K562 (cell line): ENCODE measurements around the gene CGB3. TPM values are rescaled to one million over a fixed set of nuclear protein-coding genes. Genes with fewer than 3 reads are reported as not detected.

Source experiments
- ATF2 ChIP-seq: sonication (generic); formaldehyde crosslinking; IDR thresholded peaks from 2 replicates; pipeline ENCODE4 v1.8.1; 2022; ENCODE audit warnings: missing genetic modification reagents
- GATAD2B ChIP-seq: fragments of 450-650 bp; IDR thresholded peaks from 2 replicates; pipeline ENCODE4 v1.6.1; 2017; ENCODE audit warnings: mild to moderate bottlenecking, borderline replicate concordance
- PCBP1 ChIP-seq: fragments of 200-400 bp; formaldehyde crosslinking; IDR thresholded peaks from 2 replicates; pipeline ENCODE4 v1.6.1; 2018; ENCODE audit warnings: mild to moderate bottlenecking, low read depth, low read length; ENCODE audit not compliant: poor library complexity, severe bottlenecking
- POLR2A ChIP-seq: fragments of 450-650 bp; conservative IDR thresholded peaks from 2 replicates; pipeline ENCODE4 v1.6.1; 2016
- PRPF4 ChIP-seq: fragments of 200-400 bp; formaldehyde crosslinking; IDR thresholded peaks from one replicate; pipeline ENCODE4 v1.6.1; 2017; ENCODE audit warnings: low read length, low read depth, mild to moderate bottlenecking; ENCODE audit not compliant: insufficient read depth, poor library complexity, severe bottlenecking
- RBFOX2 ChIP-seq: fragments of 200-400 bp; formaldehyde crosslinking; IDR thresholded peaks from 2 replicates; pipeline ENCODE4 v1.6.1; 2017; ENCODE audit warnings: low read depth, mild to moderate bottlenecking, low read length, moderate library complexity
- RNF219 ChIP-seq: fragments of 250-450 bp; sonication (Bioruptor Pico); IDR thresholded peaks from 2 replicates; pipeline ENCODE4 v1.5.0; 2022; ENCODE audit warnings: mild to moderate bottlenecking
- TRIM24 ChIP-seq, 2 experiments: fragments of 450-650 bp; IDR thresholded peaks; 2 replicates each; pipeline ENCODE4 v1.6.1; 2016
- U2AF1 ChIP-seq: fragments of 200-400 bp; formaldehyde crosslinking; optimal IDR thresholded peaks from 2 replicates; pipeline ENCODE3; 2017; ENCODE audit warnings: mild to moderate bottlenecking, low read depth, low read length, moderate library complexity
- polyA plus RNA-seq, 8 experiments: library from polyadenylated mRNA; depleted of rRNA in 4 of 8; stranded (reverse) in 5 of 8; unstranded in 3 of 8; fragments of >200 nt; fragmentation: Nextera tagmentation in 2 of 8; fragmentation: Illumina TruSeq in 1 of 8; extraction: Ambion mirVana in 2 of 8; extraction: Trizol in 1 of 8; gene quantifications; 2 replicates each; pipeline versions ENCODE4 v1.2.1 to v1.2.3, GENCODE V29; 2011 to 2014; ENCODE audit warnings: inconsistent platforms in 1 of 8, missing spikeins in 1 of 8
- total RNA-seq, 7 experiments: library from RNA; depleted of rRNA in 6 of 7; stranded (reverse); fragments of >200 nt in 6 of 7; fragmentation: Illumina TruSeq in 2 of 7; extraction: Trizol in 2 of 7; gene quantifications; 2 replicates each; pipeline versions ENCODE4 v1.2.1 to v1.2.3, GENCODE V29; 2011 to 2021; ENCODE audit warnings: low replicate concordance in 1 of 7

CGB3 gene
- total and polyA plus RNA-seq, 9 of the 15 experiments (the other 6 are each of a cell fraction or from before 2014, with no cell fraction given): not detected

GRCh38 chr19:49014870-49015255 lies 9.3 kb downstream of the CGB3 start (continued):
- TF ChIP-seq ATF2 (CRISPR knock-in tag) (no peak), PCBP1 (no peak), TRIM24 (IDR thresholded peaks at IDR 0.05) (no peak), POLR2A (0 out of 2 replicates have a peak, but pooled peaks have one; percentile 3), RNF219 (CRISPR knock-in tag) (no peak), U2AF1 (no peak), PRPF4 (no peak), RBFOX2 (peak; percentile 18; the same call in 1 of the 2 replicates), GATAD2B (no peak)
- TF ChIP-seq, all 486 proteins: peak for 3
